ENCODE data around the gene SRL. TPM values are rescaled to one million over a fixed set of nuclear protein-coding genes. Genes with fewer than 3 reads are reported as not detected.
A peak's percentile ranks its signal among the peaks of the same experiment; 100 is the strongest.

Gene SRL
- total and polyA plus RNA-seq, 2 donors from 2014 or later = 2.6 to 3.3 TPM

GRCh38 chr16:4183237-4184037 lies 58.4 kb downstream of the SRL start:
- FAIRE-seq = no peak
- no peaks in the 10 kb centered on the region for H3K27me3 ChIP-seq (ENCODE audit: control insufficient read depth, insufficient read depth, low read length)
- intact Hi-C loops (cut with DNase I) = no loop called here

GRCh38 chr16:4182581-4183236 lies 59.2 kb downstream of the SRL start:
- no peak for DNase-seq
- peak overlapping the region in 1 of 3 donors; percentile 88 for H3K9ac ChIP-seq (ENCODE audit: low read length in 3 of 3)
- peak overlapping the region; percentile 53 to 80 (median 78) for H3K4me3 ChIP-seq (ENCODE audit: low read length in 3 of 3)
- peak overlapping the region; percentile 97 for H3K27ac ChIP-seq (ENCODE audit: low read depth in 2 of 2, low read length in 2 of 2)
- intact Hi-C loops (cut with DNase I) = no loop called here
- no peaks in the 10 kb centered on the region for H3K27me3 ChIP-seq (ENCODE audit: control insufficient read depth, insufficient read depth, low read length)
- no peaks in the 10 kb centered on the region for H3K9me3 ChIP-seq (ENCODE audit: control insufficient read depth in 2 of 3, insufficient read depth in 1 of 3, low read length in 3 of 3)
- H3K36me3 ChIP-seq (ENCODE audit: control insufficient read depth in 2 of 3, insufficient read depth in 3 of 3, low read length in 3 of 3) = no peaks in the 10 kb centered on the region
- FAIRE-seq = no peak
- TF ChIP-seq CTCF (IDR thresholded peaks at IDR 0.05; ENCODE audit: borderline replicate concordance, extremely low read depth, insufficient read depth) = no peak
- peaks cover 0 to 2% (median 0%) of the 10 kb centered on the region in 3 donors for H3K4me1 ChIP-seq (ENCODE audit: control insufficient read depth in 2 of 3, insufficient read depth in 2 of 3, low read depth in 1 of 3, low read length in 3 of 3)

More at GRCh38 chr16:4183237-4184037, 58.4 kb downstream of the SRL start:
- TF ChIP-seq CTCF (IDR thresholded peaks at IDR 0.05; ENCODE audit: borderline replicate concordance, extremely low read depth, insufficient read depth) = no peak
- DNase-seq = peak; percentile 95 to 98 (median 97)
- peak overlapping the region; percentile 33 to 93 (median 88) for H3K9ac ChIP-seq (ENCODE audit: low read length in 3 of 3)
- H3K36me3 ChIP-seq (ENCODE audit: control insufficient read depth in 2 of 3, insufficient read depth in 3 of 3, low read length in 3 of 3) = no peaks in the 10 kb centered on the region
- H3K4me1 ChIP-seq (ENCODE audit: control insufficient read depth in 2 of 3, insufficient read depth in 2 of 3, low read depth in 1 of 3, low read length in 3 of 3) = peaks cover 0 to 2% (median 0%) of the 10 kb centered on the region in 3 donors
- peak overlapping the region; percentile 97 for H3K27ac ChIP-seq (ENCODE audit: low read depth in 2 of 2, low read length in 2 of 2)
- peak overlapping the region; percentile 63 to 80 (median 78) for H3K4me3 ChIP-seq (ENCODE audit: low read length in 3 of 3)
- no peaks in the 10 kb centered on the region for H3K9me3 ChIP-seq (ENCODE audit: control insufficient read depth in 2 of 3, insufficient read depth in 1 of 3, low read length in 3 of 3)

GRCh38 chr16:4180511-4180910 lies 61.4 kb downstream of the SRL start:
- Histone ChIP-seq H3K4me3 (ENCODE audit: low read length in 3 of 3) (no peak overlapping the region), H3K9ac (ENCODE audit: low read length in 3 of 3) (no peak overlapping the region), H3K27ac (ENCODE audit: low read depth in 2 of 2, low read length in 2 of 2) (no peak overlapping the region), H3K4me1 (ENCODE audit: control insufficient read depth in 2 of 3, insufficient read depth in 2 of 3, low read depth in 1 of 3, low read length in 3 of 3) (peaks cover 0 to 2% (median 0%) of the 10 kb centered on the region in 3 donors), H3K9me3 (ENCODE audit: control insufficient read depth in 2 of 3, insufficient read depth in 1 of 3, low read length in 3 of 3) (no peaks in the 10 kb centered on the region), H3K36me3 (ENCODE audit: control insufficient read depth in 2 of 3, insufficient read depth in 3 of 3, low read length in 3 of 3) (no peaks in the 10 kb centered on the region), H3K27me3 (ENCODE audit: control insufficient read depth, insufficient read depth, low read length) (no peaks in the 10 kb centered on the region)
- intact Hi-C loops (cut with DNase I) = no loop called here
- no peak for DNase-seq
- no peak for TF ChIP-seq CTCF (IDR thresholded peaks at IDR 0.05; ENCODE audit: borderline replicate concordance, extremely low read depth, insufficient read depth)
- FAIRE-seq = no peak
